GM21717 (cell line): ENCODE measurements around the gene FAM174B.

Source experiments
- ATAC-seq: cut with Tn5 transposase; IDR thresholded peaks from one replicate; pipeline ENCODE4 v1.9.1; 2021; ENCODE audit warnings: mild to moderate bottlenecking, moderate library complexity; ENCODE audit not compliant: unreplicated experiment

FAM174B gene

GRCh38 chr15:92643849-92644815, 11.4 kb downstream of the FAM174B start:
- no peak for ATAC-seq

- no peak for ATAC-seq
These were observed 16.7 kb downstream of the FAM174B start for GRCh38 chr15:92638709-92639365.

- ATAC-seq = no peak
These were observed 17.3 kb downstream of the FAM174B start for GRCh38 chr15:92638291-92638708.

- no peak for ATAC-seq
These were observed 17.9 kb downstream of the FAM174B start for GRCh38 chr15:92637626-92638025.

GRCh38 chr15:92636908-92637481, 18.6 kb downstream of the FAM174B start:
- ATAC-seq = no peak

- no peak for ATAC-seq
These were observed 19.1 kb downstream of the FAM174B start for GRCh38 chr15:92636401-92636907.

GRCh38 chr15:92634671-92635201, 20.8 kb downstream of the FAM174B start:
- no peak for ATAC-seq

GRCh38 chr15:92634060-92634459, 21.5 kb downstream of the FAM174B start:
- no peak for ATAC-seq

- ATAC-seq = no peak
These were observed 22.2 kb downstream of the FAM174B start for GRCh38 chr15:92633418-92633817.

- no peak for ATAC-seq
These were observed 22.6 kb downstream of the FAM174B start for GRCh38 chr15:92633001-92633400.

GRCh38 chr15:92631721-92632120, 23.9 kb downstream of the FAM174B start:
- no peak for ATAC-seq

- no peak for ATAC-seq
These were observed 25.5 kb downstream of the FAM174B start for GRCh38 chr15:92629975-92630626.

- no peak for ATAC-seq
These were observed 26.1 kb downstream of the FAM174B start for GRCh38 chr15:92629276-92629974.

GRCh38 chr15:92627014-92627413, 28.6 kb downstream of the FAM174B start:
- no peak for ATAC-seq

- ATAC-seq = peak; percentile 67
These were observed 30.2 kb downstream of the FAM174B start for GRCh38 chr15:92625251-92625980.

- ATAC-seq = no peak
These were observed 31.1 kb downstream of the FAM174B start for GRCh38 chr15:92624401-92624991.

GRCh38 chr15:92623435-92623834, 32.1 kb downstream of the FAM174B start:
- ATAC-seq = no peak

- ATAC-seq = no peak
These were observed 33.5 kb downstream of the FAM174B start for GRCh38 chr15:92621972-92622533.

- no peak for ATAC-seq
These were observed 34.6 kb downstream of the FAM174B start for GRCh38 chr15:92620991-92621390.
